Ishikawa (cell line): ENCODE measurements around the gene PUDP.

ENCODE experiments used
- CEBPB ChIP-seq: IDR thresholded peaks from 2 replicates; pipeline ENCODE4 v1.6.1; 2012
- EP300 ChIP-seq: IDR thresholded peaks from 2 replicates; pipeline ENCODE4 v1.6.1; 2012; ENCODE audit warnings: borderline replicate concordance
- RAD21 ChIP-seq: IDR thresholded peaks from 2 replicates; pipeline ENCODE4 v1.6.1; 2012; ENCODE audit warnings: low read depth
- TCF12 ChIP-seq: IDR thresholded peaks from 2 replicates; pipeline ENCODE4 v1.6.1; 2012; ENCODE audit warnings: low read depth
- YY1 ChIP-seq: IDR thresholded peaks from 2 replicates; pipeline ENCODE4 v1.6.1; 2012; ENCODE audit warnings: low read depth
- TF ChIP-seq, protein P1 (sequence below): IDR thresholded peaks from 2 replicates; pipeline ENCODE4 v1.6.1; 2012; ENCODE audit warnings: low read depth, mild to moderate bottlenecking
- TF ChIP-seq, protein P2 (sequence below): IDR thresholded peaks from 2 replicates; pipeline ENCODE4 v1.6.1; 2012
- TF ChIP-seq, protein P3 (sequence below): IDR thresholded peaks from 2 replicates; pipeline ENCODE4 v1.6.1; 2012

DNA sequence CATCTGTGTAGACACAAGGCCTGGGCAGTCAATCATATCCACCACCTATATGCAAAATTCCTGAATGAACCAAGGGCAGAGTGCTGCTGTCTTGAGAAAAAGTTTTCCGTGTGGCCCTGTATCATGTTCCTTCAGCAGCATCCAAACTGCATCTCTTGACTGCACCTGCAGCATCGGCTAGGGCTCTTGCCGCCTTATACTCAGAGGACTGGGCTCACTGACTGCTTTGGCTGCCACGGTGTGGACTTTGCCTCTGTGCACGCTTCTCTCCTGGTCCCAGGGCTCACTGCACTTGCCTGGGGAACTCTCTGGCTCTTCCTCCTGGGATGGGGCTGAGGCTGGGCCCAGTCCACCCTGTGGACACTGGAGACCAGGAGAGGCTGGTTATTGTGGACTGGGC lies 39.9 kb downstream of the PUDP start:
- TF ChIP-seq EP300 (no peak), RAD21 (no peak), TCF12 (no peak), CEBPB (no peak), YY1 (no peak)
- TF ChIP-seq, protein P1, sequence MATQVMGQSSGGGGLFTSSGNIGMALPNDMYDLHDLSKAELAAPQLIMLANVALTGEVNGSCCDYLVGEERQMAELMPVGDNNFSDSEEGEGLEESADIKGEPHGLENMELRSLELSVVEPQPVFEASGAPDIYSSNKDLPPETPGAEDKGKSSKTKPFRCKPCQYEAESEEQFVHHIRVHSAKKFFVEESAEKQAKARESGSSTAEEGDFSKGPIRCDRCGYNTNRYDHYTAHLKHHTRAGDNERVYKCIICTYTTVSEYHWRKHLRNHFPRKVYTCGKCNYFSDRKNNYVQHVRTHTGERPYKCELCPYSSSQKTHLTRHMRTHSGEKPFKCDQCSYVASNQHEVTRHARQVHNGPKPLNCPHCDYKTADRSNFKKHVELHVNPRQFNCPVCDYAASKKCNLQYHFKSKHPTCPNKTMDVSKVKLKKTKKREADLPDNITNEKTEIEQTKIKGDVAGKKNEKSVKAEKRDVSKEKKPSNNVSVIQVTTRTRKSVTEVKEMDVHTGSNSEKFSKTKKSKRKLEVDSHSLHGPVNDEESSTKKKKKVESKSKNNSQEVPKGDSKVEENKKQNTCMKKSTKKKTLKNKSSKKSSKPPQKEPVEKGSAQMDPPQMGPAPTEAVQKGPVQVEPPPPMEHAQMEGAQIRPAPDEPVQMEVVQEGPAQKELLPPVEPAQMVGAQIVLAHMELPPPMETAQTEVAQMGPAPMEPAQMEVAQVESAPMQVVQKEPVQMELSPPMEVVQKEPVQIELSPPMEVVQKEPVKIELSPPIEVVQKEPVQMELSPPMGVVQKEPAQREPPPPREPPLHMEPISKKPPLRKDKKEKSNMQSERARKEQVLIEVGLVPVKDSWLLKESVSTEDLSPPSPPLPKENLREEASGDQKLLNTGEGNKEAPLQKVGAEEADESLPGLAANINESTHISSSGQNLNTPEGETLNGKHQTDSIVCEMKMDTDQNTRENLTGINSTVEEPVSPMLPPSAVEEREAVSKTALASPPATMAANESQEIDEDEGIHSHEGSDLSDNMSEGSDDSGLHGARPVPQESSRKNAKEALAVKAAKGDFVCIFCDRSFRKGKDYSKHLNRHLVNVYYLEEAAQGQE: no peak
- TF ChIP-seq, protein P2, sequence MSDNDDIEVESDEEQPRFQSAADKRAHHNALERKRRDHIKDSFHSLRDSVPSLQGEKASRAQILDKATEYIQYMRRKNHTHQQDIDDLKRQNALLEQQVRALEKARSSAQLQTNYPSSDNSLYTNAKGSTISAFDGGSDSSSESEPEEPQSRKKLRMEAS: no peak
- TF ChIP-seq, protein P3, sequence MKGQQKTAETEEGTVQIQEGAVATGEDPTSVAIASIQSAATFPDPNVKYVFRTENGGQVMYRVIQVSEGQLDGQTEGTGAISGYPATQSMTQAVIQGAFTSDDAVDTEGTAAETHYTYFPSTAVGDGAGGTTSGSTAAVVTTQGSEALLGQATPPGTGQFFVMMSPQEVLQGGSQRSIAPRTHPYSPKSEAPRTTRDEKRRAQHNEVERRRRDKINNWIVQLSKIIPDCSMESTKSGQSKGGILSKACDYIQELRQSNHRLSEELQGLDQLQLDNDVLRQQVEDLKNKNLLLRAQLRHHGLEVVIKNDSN: no peak
